ENCODE measurements around the gene DENND2A.
A peak's percentile ranks its signal among the peaks of the same experiment; 100 is the strongest.
"Not testable (repeated sequence)": the region's sequence is repeated elsewhere in the genome, so short reads cannot be mapped to it uniquely, and the experiment has no call there.

Gene DENND2A

DNA sequence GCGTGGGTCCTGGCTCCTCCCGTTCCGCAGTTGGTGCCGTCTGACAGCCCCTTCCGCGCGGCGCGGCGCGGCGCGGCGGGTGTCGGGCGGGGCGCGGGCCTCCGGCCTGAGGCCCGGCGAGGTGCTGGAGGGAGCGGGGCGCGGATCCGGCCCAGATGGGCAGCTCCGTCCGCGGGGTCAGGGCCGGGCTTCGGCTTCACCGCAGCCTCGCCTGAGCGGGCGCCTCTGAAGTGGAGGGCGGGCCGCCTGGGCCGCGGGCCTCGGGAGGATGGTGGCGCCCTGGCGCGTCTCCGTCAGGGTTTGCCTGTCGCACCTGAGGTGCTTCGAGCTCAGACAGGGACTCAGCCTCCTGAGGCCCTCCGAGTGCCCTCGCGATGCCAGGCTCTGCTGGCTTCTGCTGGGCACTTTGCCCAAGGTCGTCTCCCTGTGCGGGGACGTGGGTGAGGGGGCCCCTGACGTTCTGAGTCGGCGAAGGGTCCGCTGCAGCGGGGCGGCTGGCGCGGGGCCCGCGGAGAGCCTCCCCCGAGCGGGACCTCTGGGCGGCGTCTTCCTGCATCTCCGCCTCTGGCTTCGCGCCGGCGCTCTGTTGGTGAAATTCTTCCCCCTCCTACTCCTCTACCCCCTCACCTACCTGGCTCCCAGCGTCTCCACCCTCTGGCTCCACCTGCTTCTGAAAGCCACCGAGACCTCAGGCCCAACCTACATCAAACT lies 32.6 kb upstream of the DENND2A start:
- DNase-seq (ENCODE audit: low read depth in 2 of 2): no peak

DNA sequence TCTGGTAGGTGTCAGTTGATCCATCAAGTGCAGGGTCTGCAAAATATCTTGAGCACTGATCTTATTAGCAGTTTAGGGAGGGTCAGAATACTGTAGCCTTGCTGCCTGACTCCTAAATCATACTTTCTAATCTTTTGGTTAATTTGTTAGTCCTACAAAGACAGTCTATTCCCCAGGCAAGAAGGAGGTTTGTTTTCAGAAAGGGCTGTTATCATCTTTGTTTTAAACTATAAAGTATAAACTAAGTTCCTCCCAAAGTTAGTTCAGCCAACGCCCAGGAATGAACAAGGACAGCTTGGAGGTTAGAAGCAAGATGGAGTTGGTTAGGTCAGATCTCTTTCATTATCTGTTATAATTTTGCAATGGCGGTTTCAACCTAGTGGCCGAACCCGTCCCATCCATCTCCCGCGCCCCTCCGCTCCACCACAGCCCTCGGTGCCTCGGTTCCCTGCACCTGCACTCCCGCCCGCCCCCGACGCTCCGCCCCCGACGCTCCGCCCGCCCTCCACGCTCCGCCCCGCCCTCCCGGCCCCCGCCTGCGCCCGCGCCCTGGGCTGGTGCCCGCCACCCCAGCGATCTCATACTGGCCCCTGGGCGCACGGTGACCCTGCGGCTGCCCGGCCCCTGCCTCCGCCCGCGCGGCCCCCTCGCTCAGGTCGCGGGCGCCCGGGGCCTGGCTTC lies 31.9 kb upstream of the DENND2A start, which contains the start of gene ADCK2:
Gene ADCK2, plus strand, starts transcription at position 564 of the 681 bp plus-strand sequence. CDS start 386 bp downstream, outside the sequence.
- DNase-seq (ENCODE audit: low read depth in 2 of 2): no peak

DNA sequence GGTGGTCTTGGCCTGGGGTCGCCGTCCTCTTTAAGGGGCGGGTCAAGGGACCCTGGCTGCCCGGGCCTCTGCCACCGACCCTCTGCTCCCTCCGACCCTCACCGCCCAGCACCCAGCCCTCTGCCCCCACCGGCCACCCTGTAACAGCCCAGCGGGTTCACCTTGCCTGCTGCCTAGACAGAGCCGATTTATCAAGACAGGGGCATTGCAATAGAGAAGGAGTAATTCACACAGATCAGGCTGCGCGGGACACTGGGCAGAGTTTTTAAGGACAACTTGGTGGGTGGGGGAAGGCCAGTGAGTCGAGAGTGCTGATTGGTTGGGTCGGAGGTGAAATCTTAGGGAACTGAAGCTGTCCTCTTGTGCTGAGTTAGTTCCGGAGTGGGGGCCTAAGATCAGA lies 31.4 kb upstream of the DENND2A start:
- no peak for DNase-seq (ENCODE audit: low read depth in 2 of 2)

DNA sequence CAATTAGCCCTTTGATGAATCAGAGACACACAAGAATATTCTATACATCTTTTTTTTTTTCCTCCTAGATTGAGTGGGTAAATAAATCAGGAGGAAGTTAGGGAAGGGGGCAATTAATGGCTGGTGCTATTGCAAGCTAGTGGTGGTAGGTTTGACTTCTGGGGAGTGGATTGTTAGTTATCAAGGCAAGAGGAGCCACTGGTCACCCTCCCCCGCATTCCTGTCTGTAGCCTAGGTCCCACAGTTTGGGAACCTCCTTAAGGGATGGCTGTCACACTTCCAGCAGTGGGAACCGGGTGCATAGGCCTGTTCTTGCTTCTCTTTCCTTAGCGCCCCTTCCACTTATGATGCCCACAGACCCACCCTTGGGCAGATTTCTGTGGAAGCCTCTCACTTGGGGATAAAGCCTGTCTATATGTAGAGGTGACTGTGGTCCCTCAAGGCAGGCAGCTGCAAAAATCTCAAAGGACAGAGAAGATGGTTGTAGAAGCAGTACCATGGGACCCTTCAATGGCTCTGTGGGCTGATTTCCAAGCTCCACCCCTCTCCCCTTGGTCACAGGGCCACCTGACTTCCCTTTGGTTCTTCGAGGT lies 29.8 kb upstream of the DENND2A start:
- no peak for DNase-seq (ENCODE audit: low read depth in 2 of 2)

DNA sequence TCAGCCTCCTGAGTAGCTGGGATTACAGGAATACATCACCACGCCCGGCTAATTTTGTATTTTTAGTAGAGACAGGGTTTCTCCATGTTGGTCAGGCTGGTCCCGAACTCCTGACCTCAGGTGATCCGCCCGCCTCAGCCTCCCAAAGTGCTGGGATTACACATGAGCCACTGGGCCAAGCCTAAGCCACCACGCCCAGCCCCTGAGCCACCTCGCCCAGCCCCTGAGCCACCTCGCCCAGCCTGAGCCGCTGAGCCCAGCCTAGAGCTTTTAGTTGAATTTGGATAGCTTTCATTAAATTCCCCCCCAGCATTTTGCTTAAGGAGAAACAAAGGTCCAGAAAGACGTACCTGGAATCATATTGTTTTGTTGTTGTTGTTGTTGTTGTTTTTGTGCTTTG lies 29.2 kb upstream of the DENND2A start:
- DNase-seq (ENCODE audit: low read depth in 2 of 2): not testable (repeated sequence)

DNA sequence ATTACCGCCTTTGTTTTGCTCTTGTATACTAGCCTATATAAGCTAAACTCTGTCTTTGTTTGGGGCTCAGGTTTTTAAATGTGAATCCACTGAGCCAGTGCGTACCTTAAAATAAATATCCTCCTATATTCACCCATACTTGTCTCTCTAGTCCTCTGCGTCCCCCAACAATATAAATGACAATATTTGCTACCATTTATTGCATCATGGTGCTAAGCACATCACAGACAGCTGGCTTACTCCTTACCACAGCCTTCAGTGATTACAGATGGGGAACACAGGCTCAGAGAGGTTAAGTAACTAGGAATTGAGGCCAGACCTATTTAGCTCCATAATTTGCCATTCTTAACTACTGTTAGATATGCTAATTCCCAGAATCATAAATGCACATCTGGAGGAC lies 28.7 kb upstream of the DENND2A start:
- no peak for DNase-seq (ENCODE audit: low read depth in 2 of 2)

DNA sequence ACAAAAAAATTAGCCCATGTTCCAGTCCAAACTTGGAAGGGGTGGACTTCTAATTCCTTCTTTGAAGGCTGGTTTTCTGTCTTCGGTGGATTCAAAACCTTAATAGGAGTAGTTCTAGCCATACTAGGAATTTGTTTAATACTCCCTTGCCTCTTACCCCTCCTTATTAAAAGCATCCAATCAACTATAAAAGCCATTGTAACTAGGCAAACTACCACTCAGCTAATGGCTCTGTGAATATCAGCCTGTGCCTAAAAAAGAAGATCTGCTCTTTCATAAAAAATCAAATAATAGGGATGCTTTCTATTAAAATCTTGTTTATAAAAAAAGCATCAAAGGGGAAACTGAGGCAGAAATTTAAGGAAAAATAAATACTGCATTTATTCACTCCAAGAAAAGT lies 28.0 kb upstream of the DENND2A start:
- DNase-seq (ENCODE audit: low read depth in 2 of 2): no peak

DNA sequence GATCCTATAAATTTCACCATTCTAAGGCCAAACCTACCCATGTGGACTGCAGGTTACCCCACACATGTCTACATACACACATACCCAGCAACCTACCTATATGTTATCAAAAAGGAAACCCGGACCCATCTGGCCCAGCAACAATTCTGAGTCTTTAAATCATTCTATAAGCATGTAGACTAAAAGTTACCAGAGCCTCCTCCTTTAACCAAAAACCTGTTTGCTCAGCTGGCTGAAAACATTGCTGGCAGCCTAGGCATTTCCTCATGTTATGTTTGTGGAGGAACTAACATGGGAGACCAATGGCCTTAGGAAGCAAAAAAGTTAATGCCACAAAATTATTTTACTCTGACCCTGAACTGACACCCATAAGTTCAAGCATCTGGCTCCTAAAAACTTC lies 26.9 kb upstream of the DENND2A start:
- no peak for DNase-seq (ENCODE audit: low read depth in 2 of 2)

DNA sequence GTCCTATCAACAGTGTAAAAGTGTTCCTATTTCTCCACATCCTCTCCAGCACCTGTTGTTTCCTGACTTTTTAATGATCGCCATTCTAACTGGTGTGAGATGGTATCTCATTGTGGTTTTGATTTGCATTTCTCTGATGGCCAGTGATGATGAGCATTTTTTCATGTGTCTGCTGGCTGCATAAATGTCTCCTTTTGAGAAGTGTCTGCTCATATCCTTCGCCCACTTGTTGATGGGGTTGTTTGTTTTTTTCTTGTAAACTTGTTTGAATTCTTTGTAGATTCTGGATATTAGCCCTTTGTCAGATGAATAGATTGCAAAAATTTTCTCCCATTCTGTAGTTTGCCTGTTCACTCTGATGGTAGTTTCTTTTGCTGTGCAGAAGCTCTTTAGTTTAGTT lies 22.3 kb upstream of the DENND2A start:
- DNase-seq (ENCODE audit: low read depth in 2 of 2): not testable (repeated sequence)

DNA sequence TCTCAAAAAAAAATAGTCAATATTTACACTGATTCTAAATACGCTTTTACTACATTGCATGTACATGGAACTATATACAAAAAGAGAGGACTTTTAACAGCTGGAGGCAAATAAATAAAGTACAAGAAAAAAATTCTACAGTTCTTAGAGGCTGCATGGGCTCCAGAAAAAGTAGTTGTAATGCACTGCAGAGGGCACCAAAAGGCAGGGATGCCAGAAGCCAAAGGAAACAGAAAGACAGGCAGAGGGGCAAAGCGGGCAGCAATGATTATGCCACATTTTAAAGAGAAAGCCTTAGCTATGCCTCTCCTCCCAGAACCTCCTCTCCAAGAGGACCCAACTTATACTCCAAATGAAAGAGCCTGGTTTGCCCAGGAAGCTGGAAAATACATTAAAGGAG lies 20.5 kb upstream of the DENND2A start:
- no peak for DNase-seq (ENCODE audit: low read depth in 2 of 2)

DNA sequence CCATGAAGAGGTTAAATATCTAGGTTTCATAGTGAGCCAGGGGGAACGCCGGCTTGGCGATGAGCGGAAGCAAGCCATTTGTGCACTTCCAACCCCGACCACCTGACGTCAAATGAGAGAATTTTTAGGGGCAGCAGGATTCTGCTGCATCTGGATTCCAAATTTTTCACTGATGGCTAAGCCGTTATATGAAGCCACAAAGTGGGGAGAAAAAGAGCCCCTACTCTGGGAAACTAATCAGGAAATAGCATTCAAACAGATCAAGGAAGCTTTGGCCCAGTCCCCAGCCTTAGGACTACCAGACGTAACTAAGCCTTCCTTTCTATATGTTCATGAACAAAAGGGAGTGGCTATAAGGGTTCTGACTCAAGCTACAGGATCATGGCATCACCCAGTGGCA lies 19.2 kb upstream of the DENND2A start:
- DNase-seq (ENCODE audit: low read depth in 2 of 2): peak in 1 of 2 experiments; percentile 52

DNA sequence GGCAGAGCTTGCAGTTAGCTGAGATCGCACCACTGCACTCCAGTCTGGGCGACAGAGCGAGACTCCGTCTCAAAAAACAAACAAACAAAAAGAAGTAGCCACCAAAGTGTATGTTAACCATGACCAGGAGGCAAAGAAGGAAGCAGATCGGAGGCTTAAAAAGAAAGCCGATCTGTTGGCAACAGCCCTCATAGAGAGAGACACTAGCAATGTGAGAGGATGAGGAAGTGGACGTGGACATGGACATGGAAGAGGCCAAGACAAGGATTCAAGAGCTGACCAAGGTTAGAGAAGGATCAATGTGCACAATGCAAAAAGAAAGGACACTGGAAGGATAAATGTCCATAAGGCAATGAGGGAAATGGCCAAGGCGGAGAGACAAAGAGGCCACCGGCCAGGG lies 17.3 kb upstream of the DENND2A start:
- no peak for DNase-seq (ENCODE audit: low read depth in 2 of 2)

DNA sequence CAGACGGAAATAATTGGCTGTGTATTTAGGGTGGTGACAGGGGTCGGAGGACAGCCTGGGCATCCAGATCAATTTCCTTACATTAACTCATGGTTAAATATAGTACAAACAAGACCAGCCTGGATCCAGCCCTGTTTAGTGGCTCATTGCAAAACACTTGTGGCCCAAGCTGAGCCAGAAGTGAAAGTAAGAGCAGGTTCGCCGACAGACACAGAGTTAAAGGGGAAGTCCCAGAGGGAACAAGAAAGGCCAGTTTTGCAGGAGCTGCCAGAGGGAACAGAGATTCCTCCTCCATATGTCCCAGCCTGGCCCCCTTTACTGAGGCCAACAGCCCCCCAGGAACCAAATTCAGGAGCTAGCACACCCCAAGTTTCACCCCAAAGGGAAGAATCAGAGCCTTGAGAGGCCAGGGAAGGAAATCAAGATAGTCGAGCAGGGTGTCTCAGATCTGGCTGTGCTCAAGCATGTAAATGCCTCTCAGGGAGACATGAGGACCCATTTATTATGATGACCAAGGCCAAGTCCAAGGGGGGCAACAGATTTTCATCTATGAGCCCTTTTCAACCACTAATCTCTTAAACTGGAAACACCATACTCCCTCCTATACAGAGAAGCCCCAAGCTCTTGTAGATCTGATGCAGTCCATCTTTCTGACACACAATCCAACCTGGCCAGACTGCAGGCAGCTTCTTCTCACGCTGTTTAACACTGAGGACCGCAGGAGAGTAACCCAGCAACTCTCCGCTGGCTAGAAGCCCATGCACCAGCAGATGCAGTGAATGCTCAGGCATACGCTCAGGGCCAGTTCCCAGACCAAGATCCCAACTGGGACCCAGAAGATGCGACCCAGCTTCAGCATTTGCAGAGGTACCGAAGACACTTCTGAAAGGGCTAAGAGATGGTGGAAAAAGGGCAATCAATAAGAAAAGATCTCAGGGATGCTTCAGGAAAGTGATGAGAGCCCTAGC lies 16.2 kb upstream of the DENND2A start:
- no peak for DNase-seq (ENCODE audit: low read depth in 2 of 2)

DNA sequence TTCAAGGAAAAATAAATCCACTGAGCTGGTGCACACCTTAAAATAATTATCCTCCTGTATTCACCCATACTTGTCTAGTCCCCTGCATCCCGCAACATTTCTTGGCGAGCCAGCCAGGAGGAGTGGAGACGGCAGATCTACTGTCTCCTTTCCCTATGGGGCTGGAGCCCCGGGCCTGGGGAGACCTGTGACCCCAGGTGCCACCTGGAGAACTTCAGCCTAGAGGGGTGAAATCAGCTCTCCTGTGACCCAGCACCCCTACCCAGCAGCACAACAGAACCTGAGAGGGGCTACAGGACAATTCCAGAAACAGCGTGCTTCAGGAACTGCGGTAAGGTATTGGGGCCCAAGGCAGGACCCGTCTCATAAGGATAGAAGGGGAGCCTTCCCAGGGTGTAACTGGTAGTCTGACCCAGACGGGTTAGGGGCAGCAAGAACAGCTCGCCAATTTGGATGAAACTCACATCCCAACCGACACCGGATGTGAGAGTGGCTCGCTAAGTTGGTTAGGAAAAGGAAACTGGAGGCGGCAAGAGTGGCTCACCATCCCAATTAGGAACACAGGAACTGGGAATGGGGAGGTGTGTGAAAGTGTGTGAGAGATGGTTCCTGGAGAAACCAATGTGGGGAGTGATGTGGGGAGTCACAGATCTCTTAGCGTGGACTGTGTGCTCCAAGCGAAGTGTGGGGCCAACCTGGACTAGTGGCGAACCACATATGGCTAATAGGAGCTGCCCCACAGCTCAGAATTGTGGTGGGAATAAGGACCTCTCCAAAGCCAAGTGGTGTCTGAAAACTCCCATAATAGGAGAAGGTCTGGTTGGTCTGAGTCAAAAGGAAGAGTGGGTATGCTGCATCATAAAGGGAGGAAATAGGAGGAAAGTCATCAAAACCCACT lies 15.1 kb upstream of the DENND2A start:
- no peak for DNase-seq (ENCODE audit: low read depth in 2 of 2)

DNA sequence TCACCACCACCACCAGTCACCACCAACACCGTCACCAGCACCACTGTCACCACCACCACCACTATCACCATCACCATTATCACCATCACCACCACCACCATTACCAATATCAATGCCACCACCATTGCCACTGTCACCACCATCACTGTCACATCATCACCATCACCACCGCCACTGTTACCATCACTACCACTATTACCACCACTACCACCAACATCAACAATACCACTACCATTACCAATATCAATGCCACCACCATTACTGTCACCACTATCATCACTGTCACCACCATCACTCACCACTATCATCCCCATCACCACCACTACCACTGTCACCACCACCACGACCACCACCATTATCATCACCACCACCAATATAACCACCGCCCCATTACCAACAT lies 14.0 kb upstream of the DENND2A start:
- no peak for DNase-seq (ENCODE audit: low read depth in 2 of 2)

DNA sequence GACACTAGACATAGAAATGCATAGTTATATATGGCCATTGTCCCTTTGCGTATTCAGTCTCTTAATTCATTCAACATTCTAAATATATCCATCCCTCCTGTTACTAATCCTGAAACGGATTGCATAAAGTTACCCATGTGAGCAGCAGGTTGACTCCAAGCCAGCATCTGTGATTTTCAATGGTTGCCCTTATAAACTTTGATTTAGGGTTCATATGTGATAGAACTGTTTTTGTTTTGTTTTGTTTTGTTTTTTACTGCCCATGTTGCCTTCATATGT lies 13.4 kb upstream of the DENND2A start:
- DNase-seq (ENCODE audit: low read depth in 2 of 2): no peak

DNA sequence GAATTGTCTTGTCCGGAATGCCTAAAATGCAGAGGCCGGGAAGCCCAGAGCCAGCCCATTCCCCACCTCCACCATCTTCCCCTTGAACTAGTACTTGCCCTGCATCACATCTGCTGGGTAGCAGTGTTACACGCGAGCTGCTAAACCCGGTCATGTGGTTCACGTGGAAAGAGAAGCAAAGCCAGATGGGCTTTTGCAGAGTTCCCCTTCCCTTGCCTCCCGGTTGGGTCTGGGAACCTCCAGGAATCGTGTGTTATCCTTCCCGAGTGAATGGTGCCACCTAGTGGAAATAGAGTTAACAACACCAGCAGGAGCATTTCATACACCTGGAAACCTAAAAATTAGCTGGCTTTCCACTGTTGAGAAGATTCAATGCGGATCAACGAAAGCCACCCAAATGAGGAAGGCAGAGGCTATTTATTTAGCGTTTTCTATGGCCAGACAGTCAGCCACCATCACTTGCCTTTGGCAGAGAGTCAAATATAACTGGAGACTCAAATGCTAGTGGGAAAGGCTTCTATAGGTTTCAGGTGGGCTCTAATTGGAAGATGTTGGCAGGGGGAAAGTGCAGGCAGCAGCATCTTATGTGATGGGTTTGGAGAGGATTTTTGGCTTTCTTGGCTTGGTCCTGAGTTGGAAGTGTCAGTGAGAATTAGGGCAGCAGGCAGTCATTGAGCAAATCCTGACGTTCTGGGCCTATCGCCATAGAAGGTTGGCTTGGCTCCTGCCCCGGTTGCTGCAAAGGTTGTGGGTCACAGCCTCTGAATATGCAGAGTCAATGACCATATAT lies 12.9 kb upstream of the DENND2A start:
- DNase-seq (ENCODE audit: low read depth in 2 of 2): peak; percentile 65 to 75

DNA sequence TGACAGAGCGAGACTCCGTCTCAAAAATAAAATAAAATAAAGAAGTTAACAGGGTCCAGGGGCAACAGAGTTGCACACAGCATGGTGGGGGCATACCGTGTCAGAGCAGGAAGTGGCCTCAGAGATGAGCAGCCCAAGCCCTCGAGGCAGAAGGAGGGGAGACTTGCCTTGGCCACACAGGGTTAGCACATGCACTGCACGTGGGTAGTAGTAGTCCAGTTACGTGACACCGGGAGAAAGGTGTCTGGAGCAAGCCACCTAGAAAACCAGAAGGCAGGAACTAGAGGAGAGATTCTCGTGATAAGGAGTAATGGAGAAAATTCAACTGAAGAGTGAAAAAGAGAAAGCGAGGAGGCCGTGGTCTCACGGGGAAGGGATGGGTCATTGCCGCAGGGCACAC lies 9.8 kb upstream of the DENND2A start:
- no peak for DNase-seq (ENCODE audit: low read depth in 2 of 2)

DNA sequence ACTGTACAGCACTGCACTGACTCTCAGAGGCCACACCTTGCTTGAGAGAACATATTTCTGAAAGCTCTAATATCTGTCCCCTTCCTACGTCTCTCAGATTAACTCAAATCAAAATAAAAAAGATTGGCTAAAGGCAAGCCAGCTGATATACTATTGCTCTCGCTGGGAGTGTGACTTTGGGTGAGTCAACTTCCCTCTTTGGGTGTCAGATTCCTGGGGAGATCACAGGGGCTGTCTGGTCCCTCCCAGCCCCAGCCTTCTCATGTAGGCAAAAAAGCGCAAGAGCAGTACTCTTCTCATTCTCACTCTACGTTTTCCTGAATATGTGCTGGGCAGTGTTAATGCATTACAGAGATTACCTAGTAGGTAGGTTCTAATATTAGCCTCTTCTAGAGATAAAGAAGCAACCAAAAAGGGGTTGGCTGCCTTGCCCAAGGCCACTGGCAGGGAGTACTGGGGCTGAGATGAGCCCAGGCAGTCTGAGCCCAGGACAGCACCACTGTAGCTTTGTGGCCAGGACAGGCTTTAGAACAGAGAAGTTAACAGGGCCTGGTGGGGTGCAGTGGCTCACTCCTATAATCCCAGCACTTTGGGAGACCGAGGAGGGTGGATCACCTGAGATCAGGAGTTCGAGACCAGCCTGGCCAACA lies 9.1 kb upstream of the DENND2A start:
- DNase-seq (ENCODE audit: low read depth in 2 of 2): no peak

Measured in fibroblast of skin of left biceps (primary cell).